Stomach (tissue), 9 donors: ENCODE measurements around the gene SEC14L2. TPM values are rescaled to one million over a fixed set of nuclear protein-coding genes. Genes with fewer than 3 reads are reported as not detected.

ENCODE experiments used
- DNase-seq, 2 donors: peaks; one replicate each; pipeline versions ENCODE4 v3.0.0 to v3.0.0-alpha.2; 2013 to 2019
- H3K27ac ChIP-seq, 5 donors: fragments of 200-600 bp in 4 of 5; sonication (generic) in 4 of 5; one replicate each; pipeline ENCODE4 v1.5.1; 2013 to 2019; ENCODE audit warnings: mild to moderate bottlenecking in 1 of 5, moderate library complexity in 1 of 5
- H3K27me3 ChIP-seq, 3 donors: fragments of 200-600 bp; sonication (generic); one replicate each; pipeline ENCODE4 v1.5.1; 2017 to 2019; ENCODE audit warnings: mixed run types in 1 of 3
- H3K36me3 ChIP-seq, 4 donors: fragments of 200-600 bp; sonication (generic); 1 replicate in 3 of 4; 2 replicates in 1 of 4; pipeline ENCODE4 v1.5.1; 2016 to 2019
- H3K4me1 ChIP-seq, 4 donors: fragments of 200-600 bp; sonication (generic); one replicate each; pipeline ENCODE4 v1.5.1; 2016 to 2019
- H3K4me3 ChIP-seq, 4 donors: fragments of 200-600 bp; sonication (generic) in 3 of 4; one replicate each; pipeline ENCODE4 v1.5.1; 2016 to 2019; ENCODE audit warnings: mild to moderate bottlenecking in 1 of 4
- H3K9me3 ChIP-seq, 4 donors: fragments of 200-600 bp; sonication (generic); one replicate each; pipeline ENCODE4 v1.5.1; 2016 to 2019
- EP300 ChIP-seq: sonication (generic); formaldehyde crosslinking; IDR thresholded peaks from one replicate; pipeline ENCODE4 v1.6.1; 2017; ENCODE audit warnings: antibody characterized with exemption
- POLR2A ChIP-seq, 4 donors: fragments of 450-650 bp; IDR thresholded peaks; one replicate each; pipeline ENCODE4 v1.6.1; 2016; ENCODE audit warnings: antibody characterized with exemption in 4 of 4, control low read depth in 2 of 4, mild to moderate bottlenecking in 1 of 4, moderate library complexity in 1 of 4
- POLR2AphosphoS5 ChIP-seq, 3 donors: sonication (generic); formaldehyde crosslinking; IDR thresholded peaks; one replicate each; pipeline ENCODE4 v1.6.1; 2016; ENCODE audit warnings: antibody characterized with exemption in 3 of 3
- WGBS, 5 donors: extraction: QIAGEN DNeasy Blood & Tissue Kit in 3 of 5; methylation state at CpG; one replicate each; pipeline versions ENCODE4 v1.1.5 to v1.1.7; 2013 to 2018; 5-methylcytosine and 5-hydroxymethylcytosine counted together
- intact Hi-C: fragments of 100-400 bp; cut with DNase I; formaldehyde crosslinking; loops from one replicate; pipeline ENCODE4 v1.15.1; 2023; ENCODE audit warnings: low total_unique reads
- polyA plus RNA-seq, 3 donors: library from polyadenylated mRNA; stranded (reverse); fragments of 200-250 nt; gene quantifications; one replicate each; pipeline ENCODE4 v1.2.3, GENCODE V29; 2013
- total RNA-seq, 5 donors: library from RNA; depleted of rRNA; stranded (reverse); fragments of >200 nt; gene quantifications; one replicate each; pipeline versions ENCODE4 v1.1.0 to v1.2.3, GENCODE V29; 2014 to 2016
- TF ChIP-seq, protein P1 (sequence below), 7 experiments: fragments of 450-650 bp in 4 of 7; fragments of 200-600 bp in 3 of 7; sonication (generic) in 3 of 7; IDR thresholded peaks; one replicate each; pipeline ENCODE4 v1.5.1; 2016 to 2019; ENCODE audit warnings: antibody characterized with exemption in 7 of 7, control low read depth in 2 of 7, mild to moderate bottlenecking in 1 of 7
- donor health status: healthy with polysubstance abuse.
- donor health status: Bipolar disorder and iron deficiency.
- donor health status: healthy.

SEC14L2 gene
- total and polyA plus RNA-seq, 8 donors = 4.1 to 19.4 (median 10.1) TPM; not detected in 2

DNA sequence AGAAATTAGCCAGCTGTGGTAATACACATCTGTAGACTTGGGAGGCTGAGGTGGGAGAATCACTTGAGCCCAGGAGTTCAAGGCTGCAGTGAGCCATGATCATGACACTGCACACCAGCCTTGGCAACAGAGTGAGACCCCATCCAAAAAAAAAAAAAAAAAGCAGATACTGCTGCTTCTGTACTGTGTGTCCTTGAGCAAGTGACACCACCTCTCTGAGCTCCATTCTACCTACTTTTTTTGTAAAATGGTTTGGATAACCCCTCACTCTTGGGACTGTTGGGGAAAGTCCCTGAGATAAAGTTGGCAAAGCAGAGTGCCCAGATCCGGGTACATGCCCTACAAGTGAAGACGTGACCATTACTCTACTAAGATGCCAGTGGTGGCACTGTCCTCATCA, 72.3 kb downstream of the SEC14L2 start:
- peaks cover 0 to 5% (median 0%) of the 10 kb centered on the region in 4 donors for H3K4me1 ChIP-seq
- no peak for DNase-seq
- no peak for TF ChIP-seq POLR2AphosphoS5 (IDR thresholded peaks at IDR 0.05)
- no peak for TF ChIP-seq POLR2A (IDR thresholded peaks at IDR 0.05)
- TF ChIP-seq, protein P1, sequence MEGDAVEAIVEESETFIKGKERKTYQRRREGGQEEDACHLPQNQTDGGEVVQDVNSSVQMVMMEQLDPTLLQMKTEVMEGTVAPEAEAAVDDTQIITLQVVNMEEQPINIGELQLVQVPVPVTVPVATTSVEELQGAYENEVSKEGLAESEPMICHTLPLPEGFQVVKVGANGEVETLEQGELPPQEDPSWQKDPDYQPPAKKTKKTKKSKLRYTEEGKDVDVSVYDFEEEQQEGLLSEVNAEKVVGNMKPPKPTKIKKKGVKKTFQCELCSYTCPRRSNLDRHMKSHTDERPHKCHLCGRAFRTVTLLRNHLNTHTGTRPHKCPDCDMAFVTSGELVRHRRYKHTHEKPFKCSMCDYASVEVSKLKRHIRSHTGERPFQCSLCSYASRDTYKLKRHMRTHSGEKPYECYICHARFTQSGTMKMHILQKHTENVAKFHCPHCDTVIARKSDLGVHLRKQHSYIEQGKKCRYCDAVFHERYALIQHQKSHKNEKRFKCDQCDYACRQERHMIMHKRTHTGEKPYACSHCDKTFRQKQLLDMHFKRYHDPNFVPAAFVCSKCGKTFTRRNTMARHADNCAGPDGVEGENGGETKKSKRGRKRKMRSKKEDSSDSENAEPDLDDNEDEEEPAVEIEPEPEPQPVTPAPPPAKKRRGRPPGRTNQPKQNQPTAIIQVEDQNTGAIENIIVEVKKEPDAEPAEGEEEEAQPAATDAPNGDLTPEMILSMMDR (IDR thresholded peaks at IDR 0.05) = no peak
- TF ChIP-seq EP300 = no peak
- H3K36me3 ChIP-seq = no peaks in the 10 kb centered on the region
- H3K27me3 ChIP-seq = peaks cover 0 to 46% (median 0%) of the 10 kb centered on the region in 3 donors
- WGBS, 5 donors = 37 to 74% (median 46%) methylated on average over 2 of the region's 2 CpGs
- intact Hi-C loops = no loop called here
- no peak overlapping the region for H3K27ac ChIP-seq
- H3K4me3 ChIP-seq = no peak overlapping the region
- H3K9me3 ChIP-seq = no peaks in the 10 kb centered on the region

DNA sequence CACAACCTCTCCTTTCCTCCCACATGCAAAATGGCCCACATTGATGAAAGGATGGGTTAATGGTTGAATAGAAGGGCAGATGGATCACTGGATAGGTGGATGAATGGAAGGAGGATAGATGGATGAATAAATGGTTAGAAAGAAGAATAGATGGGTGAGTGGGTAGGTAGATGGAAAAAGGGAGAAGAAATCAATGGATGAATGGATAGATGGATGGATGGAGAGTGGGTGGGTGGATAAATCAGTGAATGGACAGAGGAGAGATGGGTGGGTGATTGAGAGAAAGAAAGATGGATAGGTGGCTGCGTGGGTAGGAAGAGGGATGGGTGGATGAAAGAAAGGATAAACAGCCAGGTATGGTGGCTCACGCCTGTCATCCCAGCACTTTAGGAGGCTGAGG, 73.8 kb downstream of the SEC14L2 start:
- 75 to 97% (median 87%) methylated on average over 2 of the region's 2 CpGs for WGBS, 5 donors
- H3K27ac ChIP-seq = no peak overlapping the region
- intact Hi-C loops = no loop called here
- H3K36me3 ChIP-seq = no peaks in the 10 kb centered on the region
- peaks cover 0 to 5% (median 0%) of the 10 kb centered on the region in 4 donors for H3K4me1 ChIP-seq
- peaks cover 0 to 58% (median 0%) of the 10 kb centered on the region in 3 donors for H3K27me3 ChIP-seq
- no peaks in the 10 kb centered on the region for H3K9me3 ChIP-seq
- no peak overlapping the region for H3K4me3 ChIP-seq
- DNase-seq = no peak
- TF ChIP-seq POLR2A (IDR thresholded peaks at IDR 0.05) (no peak), POLR2AphosphoS5 (IDR thresholded peaks at IDR 0.05) (no peak), EP300 (no peak)

- Histone ChIP-seq H3K4me3 (no peak within 1 kb of the TSS), H3K9me3 (no peaks in the 10 kb centered on the region), H3K4me1 (peaks cover 0 to 5% (median 0%) of the 10 kb centered on the region in 4 donors), H3K36me3 (no peaks in the 10 kb centered on the region), H3K27ac (no peak within 1 kb of the TSS), H3K27me3 (peaks cover 0 to 58% (median 0%) of the 10 kb centered on the region in 3 donors)
- 42 to 59% (median 49%) methylated on average over 8 to 13 of the region's 13 CpGs for WGBS, 5 donors
- DNase-seq = peak in 1 of 2 donors; percentile 51
- intact Hi-C loops = no loop called here
- TF ChIP-seq EP300 = no peak
- TF ChIP-seq POLR2A (IDR thresholded peaks at IDR 0.05) = no peak
These were observed 74.9 kb downstream of the SEC14L2 start, which contains the start of gene SEC14L3 for GRCh38 chr22:30471616-30472318. Gene SEC14L3 (minus strand): TSS chr22:30472017. CDS start chr22:30471958, 59 bp downstream.

DNA sequence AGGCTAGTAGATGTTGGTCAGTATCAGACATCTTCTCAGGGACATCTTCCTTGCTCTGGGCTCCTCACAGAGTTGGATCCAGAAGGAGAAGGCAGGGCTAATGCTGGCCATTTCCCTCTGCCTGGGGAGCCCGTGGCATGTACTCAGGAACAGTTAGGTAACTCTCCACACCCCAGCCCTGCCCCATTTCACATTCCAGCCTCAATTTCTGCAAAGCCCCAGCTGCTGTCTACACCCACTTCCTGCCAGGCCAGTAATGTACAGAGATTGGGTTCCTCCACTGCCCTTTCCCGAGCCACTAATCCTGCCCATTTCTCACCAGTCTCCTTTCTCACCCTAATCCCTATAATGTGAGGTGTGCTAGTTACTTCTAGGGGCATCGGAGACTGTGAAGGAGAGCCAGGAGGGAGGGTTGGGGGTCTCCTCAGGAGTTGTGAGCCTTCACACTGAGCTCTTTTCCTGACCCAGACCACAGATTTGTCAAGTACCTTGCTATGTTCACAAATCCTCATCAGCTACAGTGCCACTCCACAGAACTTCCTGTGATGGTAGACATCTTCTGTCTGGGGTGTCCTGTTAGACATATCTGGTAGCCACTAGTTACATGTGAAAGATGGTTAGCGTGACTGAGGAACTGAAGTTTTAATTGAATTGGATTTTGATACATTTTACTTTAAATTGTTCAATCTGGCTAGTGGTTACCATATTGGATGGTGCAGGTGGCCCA, 76.3 kb downstream of the SEC14L2 start:
- WGBS, 5 donors = 61 to 72% (median 68%) methylated on average over 4 of the region's 4 CpGs
- TF ChIP-seq, protein P1 (IDR thresholded peaks at IDR 0.05) = no peak
- TF ChIP-seq POLR2A (IDR thresholded peaks at IDR 0.05) (no peak), POLR2AphosphoS5 (IDR thresholded peaks at IDR 0.05) (no peak), EP300 (no peak)
- H3K36me3 ChIP-seq = no peaks in the 10 kb centered on the region
- intact Hi-C loops = no loop called here
- no peak overlapping the region for H3K27ac ChIP-seq
- peaks cover 0 to 58% (median 0%) of the 10 kb centered on the region in 3 donors for H3K27me3 ChIP-seq
- no peak overlapping the region for H3K4me3 ChIP-seq
- H3K9me3 ChIP-seq = no peaks in the 10 kb centered on the region
- DNase-seq = no peak
- H3K4me1 ChIP-seq = peaks cover 0 to 5% (median 0%) of the 10 kb centered on the region in 4 donors

DNA sequence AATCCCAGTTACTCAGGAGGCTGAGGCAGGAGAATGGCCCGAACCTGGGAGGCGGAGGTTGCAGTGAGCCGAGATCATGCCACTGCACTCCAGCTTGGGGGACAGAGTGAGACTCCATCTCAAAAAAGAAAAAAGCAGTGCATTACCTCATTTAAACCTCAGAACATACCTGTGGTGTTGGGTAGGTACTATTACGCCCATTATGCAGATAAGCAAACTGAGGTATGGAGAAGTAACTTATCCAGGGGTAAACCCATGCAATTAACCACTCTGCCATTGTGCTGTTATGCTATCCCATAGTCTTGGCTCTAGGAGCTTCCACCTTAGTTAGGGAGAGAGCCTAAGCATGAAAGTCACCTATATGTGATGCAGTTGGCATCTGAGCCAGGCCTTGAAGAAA, 77.3 kb downstream of the SEC14L2 start:
- H3K9me3 ChIP-seq = no peaks in the 10 kb centered on the region
- peaks cover 0 to 51% (median 0%) of the 10 kb centered on the region in 3 donors for H3K27me3 ChIP-seq
- peaks cover 0 to 5% (median 0%) of the 10 kb centered on the region in 4 donors for H3K4me1 ChIP-seq
- no peak overlapping the region for H3K4me3 ChIP-seq
- TF ChIP-seq EP300 (no peak), POLR2AphosphoS5 (IDR thresholded peaks at IDR 0.05) (no peak), POLR2A (IDR thresholded peaks at IDR 0.05) (no peak)
- TF ChIP-seq, protein P1 (IDR thresholded peaks at IDR 0.05) = no peak
- intact Hi-C loops = no loop called here
- 90 to 99% (median 94%) methylated on average over 4 of the region's 4 CpGs for WGBS, 5 donors
- H3K27ac ChIP-seq = no peak overlapping the region
- no peaks in the 10 kb centered on the region for H3K36me3 ChIP-seq
- DNase-seq = no peak
